ENCODE data around the gene UNC45A.
A peak's percentile ranks its signal among the peaks of the same experiment; 100 is the strongest.
"Not testable (repeated sequence)": the region's sequence is repeated elsewhere in the genome, so short reads cannot be mapped to it uniquely, and the experiment has no call there.

UNC45A gene

DNA sequence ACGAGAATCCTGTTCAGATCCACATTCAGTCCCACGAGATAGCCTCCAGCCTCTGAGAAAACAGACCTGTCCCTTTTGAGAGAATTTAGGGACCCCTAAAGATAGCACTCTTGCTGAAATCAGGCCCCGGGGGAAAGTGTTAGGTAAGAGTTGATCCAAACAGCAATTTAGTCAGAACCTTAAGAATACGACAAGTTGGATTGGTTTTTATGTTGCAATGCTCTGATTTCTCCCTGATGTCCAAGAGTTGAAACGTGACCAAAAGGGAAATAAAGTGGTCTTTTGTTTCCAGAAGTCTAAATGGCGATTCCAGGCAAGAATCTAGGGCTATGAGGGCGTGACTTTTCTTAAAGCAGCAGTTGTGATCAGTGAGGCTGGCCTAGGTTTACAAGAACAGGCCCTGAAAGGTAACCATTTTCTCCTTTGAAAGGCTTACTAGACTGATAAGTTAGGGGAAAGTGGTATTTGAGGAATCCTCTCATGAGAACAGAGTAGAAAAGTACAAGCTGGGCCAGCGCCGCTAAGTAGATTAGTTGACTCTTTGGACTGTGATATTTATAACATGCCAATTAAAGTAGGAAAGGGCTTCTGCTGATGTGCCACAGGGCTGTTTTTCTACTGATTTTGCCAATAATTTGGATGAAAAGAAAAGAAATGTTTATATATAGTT is 27.1 kb upstream of the UNC45A start:
- no peak overlapping the region for H3K27ac Mint-ChIP-seq

DNA sequence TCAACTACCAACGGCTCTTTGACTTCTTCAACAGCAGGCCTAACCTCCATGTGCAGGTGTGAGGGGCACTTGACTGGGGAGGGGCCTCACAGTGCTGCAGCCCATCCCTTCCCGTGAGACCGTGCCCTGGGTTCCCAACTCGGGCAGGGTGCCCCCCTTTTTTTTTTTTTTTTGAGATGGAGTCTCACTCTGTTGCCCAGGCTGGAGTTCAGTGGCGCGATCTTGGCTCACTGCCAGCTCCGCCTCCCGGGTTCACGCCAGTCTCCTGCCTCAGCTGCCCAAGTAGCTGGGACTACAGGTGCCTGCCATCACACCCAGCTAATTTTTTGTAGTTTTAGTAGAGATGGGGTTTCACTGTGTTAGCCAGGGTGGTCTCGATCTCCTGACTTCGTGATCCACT is 25.6 kb upstream of the UNC45A start:
- H3K4me1 Mint-ChIP-seq (ENCODE audit: low read depth): peaks cover 43% of the 10 kb centered on the region
- H3K4me3 Mint-ChIP-seq; H3K9me3 Mint-ChIP-seq; H3K27ac Mint-ChIP-seq; H3K27me3 Mint-ChIP-seq; intact Hi-C loops (cut with micrococcal nuclease): not testable (repeated sequence)
- peaks cover 97% of the 10 kb centered on the region for H3K36me3 Mint-ChIP-seq (ENCODE audit: low read depth)

More for the DNA sequence above, 27.1 kb upstream of the UNC45A start:
- Mint-ChIP-seq H3K4me1 (ENCODE audit: low read depth) (peaks cover 38% of the 10 kb centered on the region), H3K9me3 (no peaks in the 10 kb centered on the region), H3K36me3 (ENCODE audit: low read depth) (peaks cover 95% of the 10 kb centered on the region), H3K27me3 (no peaks in the 10 kb centered on the region), H3K4me3 (no peak overlapping the region)
- intact Hi-C loops (cut with micrococcal nuclease): no loop called here

DNA sequence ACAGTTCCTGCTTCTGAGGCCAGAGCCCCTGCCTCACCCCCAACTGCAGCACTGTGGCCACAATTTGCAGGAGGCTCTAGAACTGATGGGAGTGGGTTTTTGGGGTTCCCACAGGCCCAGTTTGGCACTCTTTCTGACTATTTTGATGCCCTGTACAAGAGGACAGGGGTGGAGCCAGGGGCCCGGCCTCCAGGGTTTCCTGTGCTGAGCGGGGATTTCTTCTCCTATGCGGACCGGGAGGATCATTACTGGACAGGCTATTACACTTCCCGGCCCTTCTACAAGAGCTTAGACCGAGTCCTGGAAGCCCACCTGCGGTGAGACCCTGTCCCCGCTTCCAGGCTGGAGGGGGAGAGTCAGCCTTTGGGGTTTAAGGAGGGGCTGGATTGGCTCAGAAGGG is 25.1 kb upstream of the UNC45A start:
- Mint-ChIP-seq H3K27ac (no peak overlapping the region), H3K36me3 (ENCODE audit: low read depth) (peaks cover 97% of the 10 kb centered on the region), H3K27me3 (no peaks in the 10 kb centered on the region), H3K4me3 (no peak overlapping the region), H3K9me3 (no peaks in the 10 kb centered on the region), H3K4me1 (ENCODE audit: low read depth) (peaks cover 48% of the 10 kb centered on the region)
- intact Hi-C loops (cut with micrococcal nuclease): no loop called here

DNA sequence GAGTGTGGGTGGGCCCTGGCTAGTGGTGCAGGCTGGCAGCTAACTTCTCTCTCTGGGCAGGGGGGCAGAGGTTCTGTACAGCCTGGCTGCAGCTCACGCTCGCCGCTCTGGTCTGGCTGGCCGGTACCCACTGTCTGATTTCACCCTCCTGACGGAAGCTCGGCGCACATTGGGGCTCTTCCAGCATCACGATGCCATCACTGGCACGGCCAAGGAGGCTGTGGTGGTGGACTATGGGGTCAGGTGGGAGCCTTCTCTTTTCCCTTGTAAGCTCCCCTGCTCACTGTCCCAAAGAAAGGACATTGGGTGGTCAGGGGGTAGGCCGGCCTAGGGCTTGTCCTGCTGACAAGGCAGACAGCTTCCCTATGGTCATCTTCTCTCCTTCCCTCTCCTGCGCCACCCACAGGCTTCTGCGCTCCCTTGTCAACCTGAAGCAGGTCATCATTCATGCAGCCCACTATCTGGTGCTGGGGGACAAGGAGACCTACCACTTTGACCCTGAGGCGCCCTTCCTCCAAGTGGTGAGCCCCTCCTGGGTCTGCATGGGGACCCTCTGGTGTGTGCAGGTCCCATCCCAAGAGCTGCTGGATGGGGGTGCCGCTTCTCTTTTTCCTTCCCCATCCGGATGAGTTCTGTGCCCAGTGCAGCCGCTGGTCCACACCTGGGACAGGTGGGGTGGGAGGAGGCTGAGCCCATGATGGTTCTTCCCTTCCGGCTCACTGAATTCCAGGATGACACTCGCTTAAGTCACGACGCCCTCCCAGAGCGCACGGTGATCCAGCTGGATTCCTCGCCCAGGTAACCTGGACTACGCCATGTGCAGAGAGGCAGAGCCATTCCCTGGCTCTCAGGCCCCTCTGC is 24.4 kb upstream of the UNC45A start:
- Mint-ChIP-seq H3K4me3 (no peak overlapping the region), H3K36me3 (ENCODE audit: low read depth) (peaks cover 97% of the 10 kb centered on the region), H3K27me3 (no peaks in the 10 kb centered on the region), H3K27ac (no peak overlapping the region), H3K4me1 (ENCODE audit: low read depth) (peaks cover 49% of the 10 kb centered on the region), H3K9me3 (no peaks in the 10 kb centered on the region)
- intact Hi-C loops (cut with micrococcal nuclease): no loop called here

DNA sequence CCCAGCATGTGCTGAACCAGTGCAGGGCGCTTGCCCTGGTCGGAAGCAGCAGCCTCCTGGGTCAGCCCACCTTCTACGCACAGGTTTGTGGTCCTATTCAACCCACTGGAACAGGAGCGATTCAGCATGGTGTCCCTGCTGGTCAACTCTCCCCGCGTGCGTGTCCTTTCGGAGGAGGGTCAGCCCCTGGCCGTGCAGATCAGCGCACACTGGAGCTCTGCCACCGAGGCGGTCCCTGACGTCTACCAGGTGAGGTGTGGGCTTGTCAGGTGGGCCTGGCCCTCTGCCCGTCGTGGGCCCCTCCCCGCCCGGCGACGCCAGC is 23.8 kb upstream of the UNC45A start:
- no peak overlapping the region for H3K27ac Mint-ChIP-seq
- H3K9me3 Mint-ChIP-seq: no peaks in the 10 kb centered on the region
- H3K36me3 Mint-ChIP-seq (ENCODE audit: low read depth): peaks cover 97% of the 10 kb centered on the region
- no peaks in the 10 kb centered on the region for H3K27me3 Mint-ChIP-seq
- intact Hi-C loops (cut with micrococcal nuclease): no loop called here
- no peak overlapping the region for H3K4me3 Mint-ChIP-seq
- H3K4me1 Mint-ChIP-seq (ENCODE audit: low read depth): peaks cover 50% of the 10 kb centered on the region

DNA sequence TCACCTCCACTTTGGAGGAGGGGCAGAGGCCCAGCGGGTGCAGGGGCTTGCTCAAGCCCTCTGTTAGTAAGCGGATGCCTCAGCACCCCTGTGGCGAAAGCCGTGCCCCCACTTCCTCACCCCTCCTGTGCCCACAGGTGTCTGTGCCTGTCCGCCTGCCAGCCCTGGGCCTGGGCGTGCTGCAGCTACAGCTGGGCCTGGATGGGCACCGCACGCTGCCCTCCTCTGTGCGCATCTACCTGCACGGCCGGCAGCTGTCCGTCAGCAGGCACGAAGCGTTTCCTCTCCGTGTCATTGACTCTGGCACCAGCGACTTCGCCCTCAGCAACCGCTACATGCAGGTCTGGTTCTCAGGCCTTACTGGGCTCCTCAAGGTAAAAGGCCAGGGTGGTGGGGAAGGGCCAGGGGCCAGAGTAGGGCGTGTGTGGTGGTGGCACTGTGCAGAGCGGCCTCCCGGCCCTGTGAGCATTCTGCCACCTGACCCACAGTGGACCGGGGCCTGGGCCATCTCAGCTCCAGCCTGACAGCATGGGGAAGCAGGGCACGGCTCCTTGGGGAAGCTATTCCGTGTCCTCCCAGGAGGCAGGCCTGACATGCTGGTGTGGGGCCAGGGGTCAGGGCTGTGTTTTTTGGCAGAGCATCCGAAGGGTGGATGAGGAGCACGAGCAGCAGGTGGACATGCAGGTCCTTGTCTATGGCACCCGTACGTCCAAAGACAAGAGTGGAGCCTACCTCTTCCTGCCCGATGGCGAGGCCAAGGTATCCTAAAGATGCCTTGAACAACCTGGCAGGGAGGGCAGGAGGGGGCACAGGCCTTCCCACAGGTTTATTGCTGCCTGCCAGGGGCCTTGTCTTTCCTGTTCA is 22.9 kb upstream of the UNC45A start:
- no peak overlapping the region for H3K4me3 Mint-ChIP-seq

DNA sequence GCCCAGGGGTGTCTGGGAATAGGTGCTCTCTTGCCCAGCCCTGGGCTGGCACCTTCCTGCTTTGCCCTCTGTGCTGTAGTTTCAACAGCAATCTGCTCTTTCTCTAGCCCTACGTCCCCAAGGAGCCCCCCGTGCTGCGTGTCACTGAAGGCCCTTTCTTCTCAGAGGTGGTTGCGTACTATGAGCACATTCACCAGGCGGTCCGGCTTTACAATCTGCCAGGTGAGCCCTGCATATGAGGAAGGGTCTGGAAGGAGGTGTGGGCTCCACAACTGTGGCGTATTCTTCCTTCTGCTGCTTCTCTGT is 22.4 kb upstream of the UNC45A start:
- intact Hi-C loops (cut with micrococcal nuclease): no loop called here
- H3K9me3 Mint-ChIP-seq: no peaks in the 10 kb centered on the region
- H3K27ac Mint-ChIP-seq: peak overlapping the region; percentile 39
- peaks cover 97% of the 10 kb centered on the region for H3K36me3 Mint-ChIP-seq (ENCODE audit: low read depth)
- H3K27me3 Mint-ChIP-seq: no peaks in the 10 kb centered on the region
- H3K4me3 Mint-ChIP-seq: no peak overlapping the region
- peaks cover 57% of the 10 kb centered on the region for H3K4me1 Mint-ChIP-seq (ENCODE audit: low read depth)

More for the DNA sequence above, 22.9 kb upstream of the UNC45A start:
- H3K27me3 Mint-ChIP-seq: no peaks in the 10 kb centered on the region
- peak overlapping the region; percentile 39 for H3K27ac Mint-ChIP-seq
- H3K36me3 Mint-ChIP-seq (ENCODE audit: low read depth): peaks cover 97% of the 10 kb centered on the region
- H3K9me3 Mint-ChIP-seq: no peaks in the 10 kb centered on the region
- H3K4me1 Mint-ChIP-seq (ENCODE audit: low read depth): peaks cover 57% of the 10 kb centered on the region
- intact Hi-C loops (cut with micrococcal nuclease): no loop called here

DNA sequence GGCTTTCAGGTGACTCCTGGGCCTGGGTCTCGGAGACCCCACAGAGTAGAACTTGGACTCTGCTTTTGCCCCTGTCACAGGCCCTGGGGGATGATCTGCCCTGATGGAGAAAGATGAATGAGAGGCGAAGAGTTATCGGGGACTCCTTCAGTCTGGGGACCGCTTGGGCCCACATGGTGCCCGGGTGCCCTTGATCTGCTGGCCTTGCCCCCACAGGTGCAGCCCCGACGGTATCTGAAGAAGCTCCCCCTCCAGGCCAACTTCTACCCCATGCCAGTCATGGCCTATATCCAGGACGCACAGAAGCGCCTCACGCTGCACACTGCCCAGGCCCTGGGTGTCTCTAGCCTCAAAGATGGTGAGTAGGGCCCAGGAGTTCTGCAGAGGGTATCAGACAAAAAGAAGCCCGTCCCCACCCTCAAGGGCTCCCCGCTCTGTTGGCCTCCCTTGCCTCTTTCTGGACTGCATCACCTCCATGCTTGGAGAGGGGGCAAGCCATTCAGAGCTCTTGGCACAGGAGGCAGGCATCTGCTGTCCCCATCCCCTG is 21.6 kb upstream of the UNC45A start:
- Mint-ChIP-seq H3K27ac (peak overlapping the region; percentile 38), H3K36me3 (ENCODE audit: low read depth) (peaks cover 100% of the 10 kb centered on the region), H3K4me1 (ENCODE audit: low read depth) (peaks cover 60% of the 10 kb centered on the region), H3K9me3 (no peaks in the 10 kb centered on the region), H3K27me3 (no peaks in the 10 kb centered on the region), H3K4me3 (no peak overlapping the region)
- intact Hi-C loops (cut with micrococcal nuclease): no loop called here

DNA sequence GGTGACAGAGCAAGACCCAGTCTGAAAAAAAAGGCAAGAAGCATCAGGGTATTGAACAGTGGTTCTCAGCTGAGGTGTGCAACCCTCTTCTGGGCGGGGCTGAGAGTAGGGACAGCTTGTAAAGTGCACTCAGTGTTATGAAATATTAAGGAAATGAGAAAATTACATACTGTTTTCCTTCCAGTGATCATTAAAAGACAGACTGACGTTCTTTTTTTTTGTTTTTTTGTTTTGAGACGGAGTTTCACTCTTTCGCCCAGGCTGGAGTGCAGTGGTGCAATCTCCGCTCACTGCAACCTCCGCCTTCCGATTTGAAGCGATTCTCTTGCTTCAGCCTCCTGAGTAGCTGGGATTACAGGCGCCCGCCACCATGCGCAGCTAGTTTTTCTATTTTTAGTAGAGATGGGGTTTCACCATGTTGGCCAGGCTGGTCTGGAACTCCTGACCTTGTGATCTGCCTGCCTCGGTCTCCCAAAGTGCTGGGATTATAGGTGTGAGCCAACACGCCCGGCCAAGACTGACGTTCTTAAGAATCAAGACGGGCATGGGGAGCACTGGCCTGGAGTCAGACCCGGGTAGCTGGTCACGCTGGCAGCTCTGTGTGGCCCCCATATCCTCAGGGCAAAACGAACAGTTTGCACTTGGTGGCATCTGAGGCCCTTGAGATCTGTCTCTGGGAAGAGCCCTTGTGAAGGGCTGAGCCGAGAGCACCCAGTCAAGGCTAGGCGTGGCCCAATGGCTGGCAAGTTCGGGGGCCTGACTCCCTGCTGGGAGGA is 20.6 kb upstream of the UNC45A start:
- H3K27ac Mint-ChIP-seq: peak overlapping the region; percentile 38
- H3K4me1 Mint-ChIP-seq (ENCODE audit: low read depth): peaks cover 61% of the 10 kb centered on the region
- intact Hi-C loops (cut with micrococcal nuclease): loop anchor here (2.0 kb wide), 1 partner anchor 16 kb away; no protein-coding TSS in a partner anchor
- H3K36me3 Mint-ChIP-seq (ENCODE audit: low read depth): peaks cover 100% of the 10 kb centered on the region
- H3K9me3 Mint-ChIP-seq: no peaks in the 10 kb centered on the region
- H3K27me3 Mint-ChIP-seq: no peaks in the 10 kb centered on the region
- no peak overlapping the region for H3K4me3 Mint-ChIP-seq

DNA sequence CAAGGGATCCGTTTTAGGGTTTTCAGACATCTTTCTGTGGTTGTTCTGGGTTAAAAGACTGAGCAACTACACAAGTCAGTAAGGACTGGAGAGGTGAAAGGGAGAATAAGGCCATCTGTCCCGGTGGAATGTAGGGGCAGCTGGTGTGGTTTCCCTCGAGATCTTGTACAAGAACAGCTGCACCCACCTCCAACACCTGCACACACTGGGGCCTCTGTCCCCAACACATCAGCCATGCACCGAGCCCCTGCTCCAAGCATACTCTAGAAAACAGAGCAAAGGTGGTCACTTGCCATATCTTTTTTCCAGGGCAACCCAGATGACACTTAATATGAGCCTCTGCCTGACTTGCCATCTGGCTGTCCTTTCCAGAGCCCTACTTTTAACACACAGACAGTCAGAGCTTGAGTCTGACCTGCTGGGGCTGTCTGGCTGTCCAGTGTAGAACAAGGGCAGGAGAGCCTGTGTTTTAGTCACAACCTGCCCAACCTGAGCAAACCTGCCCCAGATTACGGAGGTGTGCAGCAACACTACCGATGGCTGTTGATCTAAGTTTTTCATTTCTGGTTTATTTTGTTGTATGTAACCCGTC is 19.8 kb upstream of the UNC45A start:
- no peaks in the 10 kb centered on the region for H3K27me3 Mint-ChIP-seq
- H3K4me3 Mint-ChIP-seq: peak overlapping the region; percentile 35
- peaks cover 61% of the 10 kb centered on the region for H3K4me1 Mint-ChIP-seq (ENCODE audit: low read depth)
- intact Hi-C loops (cut with micrococcal nuclease): loop anchor here (2.0 kb wide), 1 partner anchor 15 kb away; no protein-coding TSS in a partner anchor
- peak overlapping the region; percentile 78 for H3K27ac Mint-ChIP-seq
- no peaks in the 10 kb centered on the region for H3K9me3 Mint-ChIP-seq
- H3K36me3 Mint-ChIP-seq (ENCODE audit: low read depth): peaks cover 100% of the 10 kb centered on the region

DNA sequence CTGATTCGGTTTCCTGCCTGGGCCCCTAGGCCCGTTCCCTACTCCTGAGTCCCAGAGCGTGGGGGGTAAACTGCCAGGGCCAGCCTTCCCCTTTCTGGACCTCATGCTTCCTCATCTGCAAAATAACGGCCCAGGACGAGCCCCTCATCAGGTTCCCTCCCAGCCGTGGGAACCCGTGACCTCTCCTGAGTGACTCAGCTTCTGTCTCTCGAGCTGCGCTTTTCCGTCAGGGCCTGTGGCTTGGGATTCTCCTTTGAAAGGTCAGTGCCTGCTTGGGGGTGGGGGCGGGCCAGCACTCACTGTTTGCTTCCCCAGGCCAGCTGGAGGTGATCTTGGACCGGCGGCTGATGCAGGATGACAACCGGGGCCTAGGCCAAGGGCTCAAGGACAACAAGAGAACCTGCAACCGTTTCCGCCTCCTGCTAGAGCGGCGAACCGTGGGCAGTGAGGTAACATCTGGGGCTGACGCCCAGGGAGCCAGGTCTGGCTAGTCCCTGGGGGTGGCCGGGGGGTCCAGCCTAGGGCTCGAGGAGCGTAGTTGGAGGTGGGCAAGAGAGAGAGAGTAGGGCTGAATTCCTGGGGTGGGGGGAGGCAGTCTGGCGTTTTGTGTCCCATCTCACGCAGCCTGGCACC is 19.2 kb upstream of the UNC45A start:
- intact Hi-C loops (cut with micrococcal nuclease): loop anchor here (2.0 kb wide), 1 partner anchor 15 kb away; no protein-coding TSS in a partner anchor
- H3K4me1 Mint-ChIP-seq (ENCODE audit: low read depth): peaks cover 61% of the 10 kb centered on the region
- peak overlapping the region; percentile 35 for H3K4me3 Mint-ChIP-seq
- H3K36me3 Mint-ChIP-seq (ENCODE audit: low read depth): peaks cover 100% of the 10 kb centered on the region
- peak overlapping the region; percentile 78 for H3K27ac Mint-ChIP-seq
- no peaks in the 10 kb centered on the region for H3K27me3 Mint-ChIP-seq
- H3K9me3 Mint-ChIP-seq: no peaks in the 10 kb centered on the region

DNA sequence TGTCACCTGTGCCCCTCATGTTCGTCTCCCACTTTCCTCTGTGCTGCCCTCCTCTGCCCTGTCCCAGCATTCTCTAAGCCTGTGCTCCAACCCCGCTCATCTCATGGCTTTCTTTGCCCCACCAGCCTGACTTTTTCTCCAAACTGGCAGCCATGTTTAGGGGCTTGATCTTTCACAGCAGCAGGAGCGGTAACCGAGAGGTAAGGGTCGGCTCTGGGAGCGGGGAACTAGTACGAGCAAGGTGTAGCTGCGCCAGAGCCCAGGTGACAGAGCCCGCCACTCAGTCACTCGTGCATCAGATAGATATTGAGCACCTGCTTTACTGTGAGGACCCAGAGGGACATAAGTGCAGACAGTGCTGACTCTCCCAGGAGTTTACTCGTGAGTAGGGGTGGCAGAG is 18.6 kb upstream of the UNC45A start:
- H3K27ac Mint-ChIP-seq: peak overlapping the region; percentile 78
- intact Hi-C loops (cut with micrococcal nuclease): no loop called here
- H3K9me3 Mint-ChIP-seq: no peaks in the 10 kb centered on the region
- H3K4me3 Mint-ChIP-seq: no peak overlapping the region
- H3K27me3 Mint-ChIP-seq: no peaks in the 10 kb centered on the region
- peaks cover 100% of the 10 kb centered on the region for H3K36me3 Mint-ChIP-seq (ENCODE audit: low read depth)
- H3K4me1 Mint-ChIP-seq (ENCODE audit: low read depth): peaks cover 61% of the 10 kb centered on the region
